Mucosa of descending colon (tissue), 3 donors: ENCODE measurements around the gene ARSH. TPM values are rescaled to one million over a fixed set of nuclear protein-coding genes. Genes with fewer than 3 reads are reported as not detected.
A peak's percentile ranks its signal among the peaks of the same experiment; 100 is the strongest.

Source experiments
- ATAC-seq: fragments of 200-7000 bp; cut with Tn5 transposase; one replicate; pipeline ENCODE4 v1.9.1; 2020; ENCODE audit warnings: mild to moderate bottlenecking, moderate library complexity
- DNase-seq, 3 donors: peaks; one replicate each; pipeline ENCODE4 v3.0.0-alpha.2; 2020
- H3K36me3 ChIP-seq: fragments of 200-600 bp; one replicate; pipeline ENCODE4 v1.8.0; 2021; ENCODE audit warnings: low read depth, mild to moderate bottlenecking
- H3K4me1 ChIP-seq: fragments of 200-600 bp; one replicate; pipeline ENCODE4 v1.8.0; 2021; ENCODE audit warnings: low read depth, mild to moderate bottlenecking
- H3K4me3 ChIP-seq: fragments of 200-600 bp; one replicate; pipeline ENCODE4 v1.8.0; 2021; ENCODE audit warnings: mild to moderate bottlenecking
- H3K9me3 ChIP-seq: fragments of 200-600 bp; one replicate; pipeline ENCODE4 v1.8.0; 2021; ENCODE audit warnings: mild to moderate bottlenecking
- CTCF ChIP-seq: fragments of 200-600 bp; IDR thresholded peaks from one replicate; pipeline ENCODE4 v1.8.0; 2022; ENCODE audit warnings: antibody characterized with exemption, mild to moderate bottlenecking
- intact Hi-C, 2 donors: fragments of 100-400 bp; cut with DNase I in 1 of 2; cut with micrococcal nuclease in 1 of 2; formaldehyde crosslinking; loops; one replicate each; pipeline versions ENCODE4 v1.11.0 to v1.11.1; 2022; cut with DNase I, micrococcal nuclease
- total RNA-seq, 3 donors: library from RNA; stranded (reverse); fragmentation: NEBNext Ultra II Directional in 2 of 3; extraction: Animal tissue kit (Norgen Biotek cat#: 25700) in 2 of 3; gene quantifications; one replicate each; pipeline versions ENCODE4 v1.2.1 to v1.2.4, GENCODE V29; 2021 to 2023
- donor health status: DM: no; HTN: no; CAD: no; lungs with moderate emphysema.
- donor health status: DM: no; HTN: no; CAD: no.
- donor health status: DM: no; HTN: yes; CAD: no.

Gene ARSH
- total RNA-seq, 3 donors from 2014 or later, result not detected

- ATAC-seq (peak; percentile 54), DNase-seq (no peak)
- intact Hi-C loops, result no loop called here
- Histone ChIP-seq H3K4me1 (no peaks in the 10 kb centered on the region), H3K9me3 (no peaks in the 10 kb centered on the region), H3K4me3 (no peak overlapping the region), H3K36me3 (no peaks in the 10 kb centered on the region)
- no peak for TF ChIP-seq CTCF
These were observed 40.4 kb upstream of the ARSH start for GRCh38 chrX:2965965-2966364.

- Histone ChIP-seq H3K4me3 (no peak overlapping the region), H3K4me1 (no peaks in the 10 kb centered on the region), H3K36me3 (no peaks in the 10 kb centered on the region), H3K9me3 (no peaks in the 10 kb centered on the region)
- TF ChIP-seq CTCF, result no peak
- ATAC-seq (peak; percentile 26), DNase-seq (no peak)
- intact Hi-C loops, result no loop called here
These were observed 39.3 kb upstream of the ARSH start for GRCh38 chrX:2967012-2967411.

- H3K4me3 ChIP-seq, result no peak overlapping the region
- H3K9me3 ChIP-seq, result no peaks in the 10 kb centered on the region
- H3K4me1 ChIP-seq, result no peaks in the 10 kb centered on the region
- DNase-seq (no peak), ATAC-seq (no peak)
- no peaks in the 10 kb centered on the region for H3K36me3 ChIP-seq
- no peak for TF ChIP-seq CTCF
- intact Hi-C loops, result no loop called here
These were observed 38.8 kb upstream of the ARSH start for GRCh38 chrX:2967584-2967983.

GRCh38 chrX:2967998-2968909 is 38.1 kb upstream of the ARSH start:
- ATAC-seq (peak; percentile 54), DNase-seq (peak in 1 of 3 donors; percentile 31)
- Histone ChIP-seq H3K9me3 (no peaks in the 10 kb centered on the region), H3K4me3 (no peak overlapping the region), H3K4me1 (no peaks in the 10 kb centered on the region), H3K36me3 (no peaks in the 10 kb centered on the region)
- TF ChIP-seq CTCF, result no peak
- intact Hi-C loops, result no loop called here

GRCh38 chrX:2969021-2969420 is 37.3 kb upstream of the ARSH start:
- intact Hi-C loops, result no loop called here
- Histone ChIP-seq H3K9me3 (no peaks in the 10 kb centered on the region), H3K4me3 (no peak overlapping the region), H3K36me3 (no peaks in the 10 kb centered on the region), H3K4me1 (no peaks in the 10 kb centered on the region)
- ATAC-seq, result no peak
- no peak for TF ChIP-seq CTCF
- no peak for DNase-seq
